OCI-LY1 (cell line): ENCODE measurements around the gene NID1.

Experiments used
- H2AFZ ChIP-seq: fragments of 200-600 bp; sonication (generic), shearing (Covaris generic); 2 replicates; pipeline ENCODE4 v1.6.0; 2014; ENCODE audit warnings: antibody characterized with exemption, mild to moderate bottlenecking, low read length
- H3F3A ChIP-seq: fragments of 200-600 bp; sonication (generic), shearing (Covaris generic); 2 replicates; pipeline ENCODE4 v1.6.0; 2014; ENCODE audit warnings: mild to moderate bottlenecking, antibody characterized with exemption, low read length, moderate library complexity; ENCODE audit not compliant: insufficient read depth
- H3K27ac ChIP-seq: fragments of 200-600 bp; sonication (generic); 2 replicates; pipeline ENCODE4 v1.5.1; 2014; ENCODE audit warnings: low read length, mixed run types, mild to moderate bottlenecking, low read depth; ENCODE audit not compliant: poor library complexity, severe bottlenecking
- H3K27me3 ChIP-seq: fragments of 200-600 bp; sonication (generic); 2 replicates; pipeline ENCODE4 v1.6.0; 2014; ENCODE audit warnings: antibody characterized with exemption, mild to moderate bottlenecking, low read length, moderate library complexity; ENCODE audit not compliant: insufficient read depth
- H3K36me3 ChIP-seq: fragments of 200-600 bp; sonication (generic); 2 replicates; pipeline ENCODE4 v1.6.1; 2014; ENCODE audit warnings: mild to moderate bottlenecking, antibody characterized with exemption, low read length, moderate library complexity, mixed read lengths; ENCODE audit not compliant: insufficient read depth
- H3K4me1 ChIP-seq: fragments of 200-600 bp; sonication (generic); 2 replicates; pipeline ENCODE4 v1.5.1; 2014; ENCODE audit warnings: mild to moderate bottlenecking, low read length, moderate library complexity; ENCODE audit not compliant: insufficient read depth, severe bottlenecking
- H3K4me2 ChIP-seq: fragments of 200-600 bp; sonication (generic), shearing (Covaris generic); 2 replicates; pipeline ENCODE4 v1.6.1; 2014; ENCODE audit warnings: low read length
- H3K4me3 ChIP-seq: fragments of 200-600 bp; sonication (generic); 2 replicates; pipeline ENCODE4 v1.5.1; 2014; ENCODE audit warnings: low read length, low read depth, mild to moderate bottlenecking, mixed read lengths; ENCODE audit not compliant: poor library complexity, severe bottlenecking
- H3K79me2 ChIP-seq: fragments of 200-600 bp; shearing (Covaris generic); 2 replicates; pipeline ENCODE4 v1.6.1; 2016; ENCODE audit warnings: mixed run types, low read length, mixed read lengths; ENCODE audit not compliant: insufficient read depth
- H3K9ac ChIP-seq: fragments of 200-600 bp; sonication (generic), shearing (Covaris generic); 2 replicates; pipeline ENCODE4 v1.6.1; 2014; ENCODE audit warnings: mild to moderate bottlenecking, low read length, mixed read lengths
- H3K9me2 ChIP-seq: fragments of 200-600 bp; sonication (generic), shearing (Covaris generic); 2 replicates; pipeline ENCODE4 v1.6.1; 2014; ENCODE audit warnings: low read depth, mild to moderate bottlenecking, low read length, mixed read lengths
- H3K9me3 ChIP-seq: fragments of 200-600 bp; shearing (Covaris generic); 2 replicates; pipeline ENCODE4 v1.6.1; 2014; ENCODE audit warnings: low read length, mixed read lengths
- H4K20me1 ChIP-seq: fragments of 200-600 bp; sonication (generic), shearing (Covaris generic); 2 replicates; pipeline ENCODE4 v1.6.0; 2016; ENCODE audit warnings: mild to moderate bottlenecking, low read length; ENCODE audit not compliant: insufficient read depth
- EZH2 ChIP-seq: fragments of 200-600 bp; sonication (generic), shearing (Covaris generic); IDR thresholded peaks from 2 replicates; pipeline ENCODE4 v1.8.0; 2017; ENCODE audit warnings: borderline replicate concordance, mixed run types, mild to moderate bottlenecking, antibody characterized with exemption, low read length, moderate library complexity, mixed read lengths
- TF ChIP-seq, protein P1 (sequence below): fragments of 200-600 bp; sonication (generic), shearing (Covaris generic); IDR thresholded peaks from 2 replicates; pipeline ENCODE4 v1.5.1; 2017; ENCODE audit warnings: mild to moderate bottlenecking, antibody characterized with exemption, low read length, moderate library complexity, mixed read lengths

NID1 gene

DNA sequence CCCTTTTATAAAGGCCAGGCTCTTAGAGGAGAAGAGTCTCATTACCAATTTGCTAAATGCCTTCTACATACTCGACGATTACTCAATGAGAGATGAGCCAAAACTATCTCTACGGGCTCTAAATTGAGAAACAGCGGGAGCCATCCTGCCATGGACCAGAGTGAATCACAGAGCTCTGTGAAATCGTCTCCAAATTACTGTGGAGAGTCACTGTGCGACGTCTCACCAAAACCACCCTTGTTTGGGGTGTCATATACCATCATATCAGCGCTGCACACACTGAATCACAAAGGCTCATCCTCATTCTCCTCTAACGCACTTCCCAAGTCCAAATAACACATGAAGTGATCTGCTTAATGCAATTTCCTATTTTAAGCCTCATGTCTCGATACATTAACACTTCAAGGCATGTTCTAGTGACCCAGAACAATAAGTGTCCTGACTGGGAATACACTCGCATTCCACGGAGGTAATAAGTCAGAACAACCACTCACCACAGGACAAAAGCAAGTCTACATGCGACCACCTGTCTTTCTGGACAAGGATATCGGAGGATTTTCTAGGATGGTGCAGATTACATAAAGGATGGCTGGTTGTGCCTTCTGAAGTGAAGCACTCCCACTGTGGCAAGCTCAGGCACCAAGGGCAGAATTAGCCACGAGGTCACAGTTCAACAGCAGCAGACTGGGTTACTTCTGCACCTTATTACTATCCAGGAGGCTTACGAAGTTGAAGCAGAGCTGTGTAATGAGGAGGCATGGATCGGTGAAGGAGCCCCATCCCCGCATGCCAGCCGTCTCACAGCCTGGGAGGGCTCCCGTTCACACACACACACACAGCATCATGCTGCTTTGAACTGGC lies 44.3 kb downstream of the NID1 start:
- Histone ChIP-seq H3K4me1 (no peaks in the 10 kb centered on the region), H3K9ac (no peak overlapping the region), H3K79me2 (no peaks in the 10 kb centered on the region), H3K9me3 (no peaks in the 10 kb centered on the region), H3K4me2 (no peak overlapping the region), H3K27me3 (no peaks in the 10 kb centered on the region), H4K20me1 (no peaks in the 10 kb centered on the region), H2AFZ (no peak overlapping the region), H3K27ac (no peak overlapping the region), H3K36me3 (no peaks in the 10 kb centered on the region), H3K4me3 (no peak overlapping the region), H3F3A (no peaks in the 10 kb centered on the region), H3K9me2 (no peaks in the 10 kb centered on the region)
- TF ChIP-seq, protein P1, sequence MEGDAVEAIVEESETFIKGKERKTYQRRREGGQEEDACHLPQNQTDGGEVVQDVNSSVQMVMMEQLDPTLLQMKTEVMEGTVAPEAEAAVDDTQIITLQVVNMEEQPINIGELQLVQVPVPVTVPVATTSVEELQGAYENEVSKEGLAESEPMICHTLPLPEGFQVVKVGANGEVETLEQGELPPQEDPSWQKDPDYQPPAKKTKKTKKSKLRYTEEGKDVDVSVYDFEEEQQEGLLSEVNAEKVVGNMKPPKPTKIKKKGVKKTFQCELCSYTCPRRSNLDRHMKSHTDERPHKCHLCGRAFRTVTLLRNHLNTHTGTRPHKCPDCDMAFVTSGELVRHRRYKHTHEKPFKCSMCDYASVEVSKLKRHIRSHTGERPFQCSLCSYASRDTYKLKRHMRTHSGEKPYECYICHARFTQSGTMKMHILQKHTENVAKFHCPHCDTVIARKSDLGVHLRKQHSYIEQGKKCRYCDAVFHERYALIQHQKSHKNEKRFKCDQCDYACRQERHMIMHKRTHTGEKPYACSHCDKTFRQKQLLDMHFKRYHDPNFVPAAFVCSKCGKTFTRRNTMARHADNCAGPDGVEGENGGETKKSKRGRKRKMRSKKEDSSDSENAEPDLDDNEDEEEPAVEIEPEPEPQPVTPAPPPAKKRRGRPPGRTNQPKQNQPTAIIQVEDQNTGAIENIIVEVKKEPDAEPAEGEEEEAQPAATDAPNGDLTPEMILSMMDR, result no peak
- TF ChIP-seq EZH2, result no peak

DNA sequence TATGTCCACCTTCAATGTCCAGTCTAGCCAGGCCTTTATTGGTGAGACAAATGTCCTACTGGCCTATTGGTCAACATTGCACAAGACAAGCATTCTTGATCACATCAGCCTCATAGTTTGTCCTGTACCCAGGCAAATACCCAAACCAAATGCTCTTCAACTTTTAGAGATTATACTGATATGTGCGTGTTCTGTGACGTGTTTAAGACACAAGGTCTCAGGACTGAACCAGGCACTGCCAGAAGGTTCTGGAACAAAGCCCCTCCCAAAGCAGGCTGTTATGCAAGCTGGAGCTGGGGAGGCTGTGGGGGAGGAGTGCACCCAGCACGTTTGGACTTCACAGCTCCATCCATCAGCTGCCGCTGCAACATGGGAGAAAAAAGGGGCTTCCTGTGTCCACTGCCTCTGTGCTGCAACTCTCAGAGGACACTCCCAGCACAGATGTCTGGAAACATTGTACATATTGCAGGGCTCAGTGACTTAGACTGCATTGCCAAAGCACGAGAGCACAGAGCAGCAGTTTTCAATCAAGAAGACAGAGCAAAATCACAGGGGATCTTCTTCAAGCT lies 45.9 kb downstream of the NID1 start:
- Histone ChIP-seq H3K27me3 (no peaks in the 10 kb centered on the region), H3F3A (no peaks in the 10 kb centered on the region), H4K20me1 (no peaks in the 10 kb centered on the region), H3K9me3 (no peaks in the 10 kb centered on the region), H3K4me1 (no peaks in the 10 kb centered on the region), H3K4me2 (no peak overlapping the region), H3K4me3 (no peak overlapping the region), H3K9me2 (no peaks in the 10 kb centered on the region), H2AFZ (no peak overlapping the region), H3K27ac (no peak overlapping the region), H3K9ac (no peak overlapping the region), H3K36me3 (no peaks in the 10 kb centered on the region), H3K79me2 (no peaks in the 10 kb centered on the region)
- TF ChIP-seq EZH2, result no peak
- TF ChIP-seq, protein P1, result no peak

DNA sequence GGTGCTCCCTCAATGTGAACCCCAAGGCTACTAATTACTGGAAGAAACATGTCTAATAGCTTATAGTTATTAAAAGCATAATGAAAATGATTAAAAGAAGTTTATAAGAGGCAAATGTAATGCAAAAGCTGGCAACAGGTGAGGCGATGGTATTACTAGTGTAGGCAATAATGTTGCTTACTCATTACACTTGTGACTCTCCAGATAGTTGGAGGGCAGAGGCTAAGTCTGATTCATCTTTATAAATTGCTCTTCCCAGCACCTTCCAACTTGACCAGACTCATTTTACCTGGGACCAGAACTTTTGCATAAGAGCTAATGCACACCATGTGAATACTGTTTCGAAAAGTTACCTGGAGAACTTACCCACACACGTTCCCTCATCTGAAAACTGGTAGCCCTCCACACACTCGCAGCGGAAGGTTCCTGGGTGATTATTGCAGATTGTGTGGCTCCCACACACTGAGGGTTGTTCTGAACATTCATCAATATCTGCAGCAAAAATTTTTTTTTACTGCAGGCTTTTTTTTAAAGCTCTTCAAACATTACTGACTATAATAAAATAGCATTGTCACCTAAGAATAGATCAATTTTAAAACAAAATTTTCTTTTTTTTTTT lies 48.0 kb downstream of the NID1 start:
- no peak for TF ChIP-seq EZH2
- TF ChIP-seq, protein P1, result no peak
- Histone ChIP-seq H2AFZ (no peak overlapping the region), H3K9me2 (no peaks in the 10 kb centered on the region), H3K4me2 (no peak overlapping the region), H3K79me2 (no peaks in the 10 kb centered on the region), H3K4me3 (no peak overlapping the region), H3F3A (no peaks in the 10 kb centered on the region), H4K20me1 (no peaks in the 10 kb centered on the region), H3K36me3 (no peaks in the 10 kb centered on the region), H3K4me1 (no peaks in the 10 kb centered on the region), H3K9me3 (no peaks in the 10 kb centered on the region), H3K27ac (no peak overlapping the region), H3K27me3 (no peaks in the 10 kb centered on the region), H3K9ac (no peak overlapping the region)
